RWPE2 (cell line): ENCODE data around the gene RPP30.

ENCODE experiments used
- ATAC-seq: fragments of 200-7000 bp; cut with Tn5 transposase; 3 replicates; pipeline ENCODE4 v1.9.1; 2021; ENCODE audit warnings: low read depth
- DNase-seq: peaks from one replicate; pipeline ENCODE4 v3.0.0-alpha.2; 2020; ENCODE audit warnings: low spot score
- H3K27ac ChIP-seq: fragments of 450-650 bp; 2 replicates; pipeline ENCODE4 v1.5.1; 2017; ENCODE audit warnings: mild to moderate bottlenecking; ENCODE audit not compliant: poor library complexity, severe bottlenecking
- H3K27me3 ChIP-seq: fragments of 250-450 bp; sonication (Bioruptor Pico); 2 replicates; pipeline ENCODE4 v1.5.1; 2021; ENCODE audit warnings: mild to moderate bottlenecking, moderate library complexity; ENCODE audit not compliant: insufficient read depth, poor library complexity, severe bottlenecking
- H3K36me3 ChIP-seq: fragments of 250-450 bp; sonication (Bioruptor Pico); 2 replicates; pipeline ENCODE4 v1.5.1; 2020; ENCODE audit warnings: low read depth, mild to moderate bottlenecking, moderate library complexity
- H3K4me1 ChIP-seq: fragments of 250-450 bp; sonication (Bioruptor Pico); 2 replicates; pipeline ENCODE4 v1.5.1; 2021; ENCODE audit warnings: mild to moderate bottlenecking, moderate library complexity; ENCODE audit not compliant: insufficient read depth, poor library complexity, severe bottlenecking
- H3K4me3 ChIP-seq: fragments of 250-450 bp; sonication (Bioruptor Pico); 2 replicates; pipeline ENCODE4 v1.5.1; 2021; ENCODE audit warnings: mild to moderate bottlenecking, moderate library complexity; ENCODE audit not compliant: severe bottlenecking
- H3K9me3 ChIP-seq: fragments of 250-450 bp; sonication (Bioruptor Pico); 2 replicates; pipeline ENCODE4 v1.5.1; 2021; ENCODE audit warnings: mild to moderate bottlenecking, moderate library complexity; ENCODE audit not compliant: severe bottlenecking
- TF ChIP-seq, protein P1 (sequence below): fragments of 450-650 bp; IDR thresholded peaks from one replicate; pipeline ENCODE4 v1.5.1; 2017; ENCODE audit warnings: mild to moderate bottlenecking, moderate library complexity; ENCODE audit not compliant: poor library complexity, severe bottlenecking

RPP30 gene

GRCh38 chr10:90917968-90918318 lies 46.2 kb downstream of the RPP30 start:
- H3K27me3 ChIP-seq: no peaks in the 10 kb centered on the region
- H3K36me3 ChIP-seq: no peaks in the 10 kb centered on the region
- H3K27ac ChIP-seq: no peak overlapping the region
- ATAC-seq: no peak
- H3K9me3 ChIP-seq: no peaks in the 10 kb centered on the region
- DNase-seq: no peak
- H3K4me1 ChIP-seq: peaks cover 11% of the 10 kb centered on the region
- TF ChIP-seq, protein P1, sequence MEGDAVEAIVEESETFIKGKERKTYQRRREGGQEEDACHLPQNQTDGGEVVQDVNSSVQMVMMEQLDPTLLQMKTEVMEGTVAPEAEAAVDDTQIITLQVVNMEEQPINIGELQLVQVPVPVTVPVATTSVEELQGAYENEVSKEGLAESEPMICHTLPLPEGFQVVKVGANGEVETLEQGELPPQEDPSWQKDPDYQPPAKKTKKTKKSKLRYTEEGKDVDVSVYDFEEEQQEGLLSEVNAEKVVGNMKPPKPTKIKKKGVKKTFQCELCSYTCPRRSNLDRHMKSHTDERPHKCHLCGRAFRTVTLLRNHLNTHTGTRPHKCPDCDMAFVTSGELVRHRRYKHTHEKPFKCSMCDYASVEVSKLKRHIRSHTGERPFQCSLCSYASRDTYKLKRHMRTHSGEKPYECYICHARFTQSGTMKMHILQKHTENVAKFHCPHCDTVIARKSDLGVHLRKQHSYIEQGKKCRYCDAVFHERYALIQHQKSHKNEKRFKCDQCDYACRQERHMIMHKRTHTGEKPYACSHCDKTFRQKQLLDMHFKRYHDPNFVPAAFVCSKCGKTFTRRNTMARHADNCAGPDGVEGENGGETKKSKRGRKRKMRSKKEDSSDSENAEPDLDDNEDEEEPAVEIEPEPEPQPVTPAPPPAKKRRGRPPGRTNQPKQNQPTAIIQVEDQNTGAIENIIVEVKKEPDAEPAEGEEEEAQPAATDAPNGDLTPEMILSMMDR: no peak
- H3K4me3 ChIP-seq: no peak overlapping the region

DNA sequence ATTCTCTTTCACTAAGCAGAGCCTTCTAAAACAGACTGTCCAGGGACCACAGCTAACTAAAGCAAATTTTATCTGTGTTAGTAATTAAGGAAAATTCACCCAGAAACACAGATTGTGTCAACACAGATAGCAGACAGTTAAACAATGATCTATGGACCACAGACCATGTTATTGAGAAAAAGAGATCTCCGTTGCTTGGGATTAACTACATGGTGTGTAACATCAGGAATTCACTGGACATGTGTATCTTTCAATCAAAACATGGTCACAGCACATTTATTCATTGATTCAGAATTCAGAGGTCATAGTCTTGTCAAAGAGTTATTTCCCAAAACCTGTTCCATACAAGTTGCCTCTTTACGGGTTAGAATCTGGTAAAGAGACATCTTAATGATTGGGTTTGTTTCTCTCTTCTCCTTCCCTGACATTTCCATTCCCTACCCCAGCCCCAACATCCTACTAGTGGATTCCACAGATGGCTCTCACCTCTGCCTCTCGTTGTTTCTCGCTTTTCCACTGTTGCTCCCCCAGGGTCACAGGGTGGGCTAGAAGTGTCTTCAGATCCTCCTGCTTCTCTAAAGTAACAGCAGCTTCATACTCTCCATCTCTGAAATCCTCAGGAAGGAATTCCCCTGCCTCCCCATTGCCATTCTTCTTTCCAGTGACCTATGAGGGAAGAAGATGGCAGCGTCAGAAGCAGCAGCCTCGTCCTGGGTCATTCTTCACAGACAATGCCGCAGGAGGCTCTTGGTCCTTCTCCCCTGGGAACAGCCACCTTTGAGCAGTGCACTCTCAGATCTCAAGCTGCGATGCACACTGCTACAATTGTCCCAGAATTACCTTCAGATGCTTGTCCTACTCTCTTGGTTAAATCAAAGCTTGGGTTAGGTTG lies 48.2 kb downstream of the RPP30 start:
- Histone ChIP-seq H3K9me3 (no peaks in the 10 kb centered on the region), H3K27ac (no peak overlapping the region), H3K4me3 (no peak overlapping the region), H3K4me1 (peaks cover 11% of the 10 kb centered on the region), H3K36me3 (no peaks in the 10 kb centered on the region), H3K27me3 (no peaks in the 10 kb centered on the region)
- no peak for DNase-seq
- ATAC-seq: no peak
- TF ChIP-seq, protein P1: no peak

DNA sequence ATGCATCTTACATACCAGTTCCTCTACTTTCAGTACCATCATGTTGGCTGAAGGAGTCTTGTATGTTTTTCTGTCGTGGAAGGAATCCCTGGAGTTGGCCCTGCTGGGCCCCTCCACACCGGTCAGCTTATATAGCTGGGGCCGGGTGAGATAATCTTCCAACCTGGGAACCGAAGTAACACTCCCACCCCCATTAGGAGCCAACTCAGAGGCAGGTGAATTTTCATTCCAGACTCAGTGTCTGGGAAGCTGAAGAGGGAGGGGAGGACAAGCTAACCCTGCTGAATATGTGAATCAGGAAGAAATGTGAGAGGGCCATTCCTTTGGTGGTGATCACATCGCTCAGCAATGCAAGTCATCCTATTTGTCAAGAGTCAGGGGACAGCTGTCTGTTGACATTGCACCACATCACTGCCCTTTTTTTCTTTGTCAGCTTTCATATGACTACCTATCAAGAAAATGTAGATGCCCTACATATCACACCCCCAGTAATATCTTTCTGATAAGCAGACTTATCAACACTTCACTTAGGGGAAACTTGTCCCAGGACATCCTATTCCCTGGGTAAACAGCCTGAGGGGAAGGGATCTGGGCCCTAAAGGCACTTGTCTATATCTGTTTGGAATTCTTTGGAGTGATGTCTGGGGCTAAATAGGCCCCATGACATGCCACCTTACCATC lies 49.4 kb downstream of the RPP30 start, which contains the start of gene ANKRD1:
ANKRD1 (minus strand) TSS at position 102 of the 681 bp plus-strand sequence; CDS start at position 42, 60 bp downstream.
- ATAC-seq (peak; percentile 97), DNase-seq (peak; percentile 66)
- H3K4me1 ChIP-seq: peaks cover 11% of the 10 kb centered on the region
- H3K27ac ChIP-seq: peak within 1 kb of the TSS; percentile 28
- H3K9me3 ChIP-seq: no peaks in the 10 kb centered on the region
- H3K4me3 ChIP-seq: no peak within 1 kb of the TSS
- no peaks in the 10 kb centered on the region for H3K27me3 ChIP-seq
- no peaks in the 10 kb centered on the region for H3K36me3 ChIP-seq
- TF ChIP-seq, protein P1: no peak

DNA sequence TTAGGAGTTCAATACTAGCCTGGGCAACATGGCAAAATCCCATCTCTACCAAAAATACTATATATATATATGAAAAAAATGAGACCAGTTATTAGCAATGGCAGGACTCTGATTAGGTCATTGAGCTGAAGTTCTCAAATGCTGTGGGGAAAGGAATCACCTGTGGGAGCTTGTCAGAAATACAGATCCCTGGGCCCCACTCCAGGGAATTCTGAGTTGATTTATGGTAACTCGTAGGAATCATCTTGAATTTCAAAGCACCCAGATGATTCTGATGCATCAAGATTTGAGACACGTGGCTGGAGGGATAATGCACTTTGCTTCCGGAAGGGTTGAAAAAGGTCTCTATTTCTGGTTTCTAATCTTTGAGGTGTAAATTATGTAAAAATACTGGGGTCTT lies 50.1 kb downstream of the RPP30 start:
- ATAC-seq: no peak
- Histone ChIP-seq H3K27me3 (no peaks in the 10 kb centered on the region), H3K9me3 (no peaks in the 10 kb centered on the region), H3K4me1 (peaks cover 11% of the 10 kb centered on the region), H3K4me3 (no peak overlapping the region), H3K36me3 (no peaks in the 10 kb centered on the region), H3K27ac (peak overlapping the region; percentile 28)
- TF ChIP-seq, protein P1: no peak
- DNase-seq: no peak
